ENCODE measurements around the gene STEAP1B.

Gene STEAP1B

GRCh38 chr7:22442187-22442881 is 57.7 kb downstream of the STEAP1B start:
- TF ChIP-seq ZBTB7A (IDR thresholded peaks at IDR 0.05; ENCODE audit: low read depth) (no peak), REST (IDR thresholded peaks at IDR 0.05; ENCODE audit: low read depth) (no peak), TEAD4 (IDR thresholded peaks at IDR 0.05) (no peak), EP300 (IDR thresholded peaks at IDR 0.05; ENCODE audit: borderline replicate concordance) (no peak), YY1 (IDR thresholded peaks at IDR 0.05; ENCODE audit: low read depth) (no peak), EGR1 (IDR thresholded peaks at IDR 0.05) (no peak), CEBPB (IDR thresholded peaks at IDR 0.05) (no peak), RAD21 (IDR thresholded peaks at IDR 0.05; ENCODE audit: low read depth) (no peak), TCF12 (IDR thresholded peaks at IDR 0.05; ENCODE audit: low read depth) (no peak), FOXM1 (IDR thresholded peaks at IDR 0.05; ENCODE audit: borderline replicate concordance, low read depth) (no peak), NFIC (IDR thresholded peaks at IDR 0.05) (no peak), TAF1 (IDR thresholded peaks at IDR 0.05; ENCODE audit: low read depth) (no peak), CREB1 (IDR thresholded peaks at IDR 0.05; ENCODE audit: low read depth) (no peak), MAX (IDR thresholded peaks at IDR 0.05) (no peak), USF1 (IDR thresholded peaks at IDR 0.05) (no peak)

- no peak for TF ChIP-seq EGR1 (IDR thresholded peaks at IDR 0.05)
- no peak for TF ChIP-seq FOXM1 (IDR thresholded peaks at IDR 0.05; ENCODE audit: borderline replicate concordance, low read depth)
- no peak for TF ChIP-seq TEAD4 (IDR thresholded peaks at IDR 0.05)
- TF ChIP-seq NFIC (IDR thresholded peaks at IDR 0.05), result no peak
- TF ChIP-seq TAF1 (IDR thresholded peaks at IDR 0.05; ENCODE audit: low read depth), result no peak
- no peak for TF ChIP-seq ZBTB7A (IDR thresholded peaks at IDR 0.05; ENCODE audit: low read depth)
- no peak for TF ChIP-seq EP300 (IDR thresholded peaks at IDR 0.05; ENCODE audit: borderline replicate concordance)
- TF ChIP-seq YY1 (IDR thresholded peaks at IDR 0.05; ENCODE audit: low read depth), result no peak
- TF ChIP-seq CEBPB (IDR thresholded peaks at IDR 0.05), result no peak
- TF ChIP-seq RAD21 (IDR thresholded peaks at IDR 0.05; ENCODE audit: low read depth), result no peak
Observed at GRCh38 chr7:22441157-22441556, 58.8 kb downstream of the STEAP1B start.

- TF ChIP-seq ZBTB7A (IDR thresholded peaks at IDR 0.05; ENCODE audit: low read depth) (no peak), REST (IDR thresholded peaks at IDR 0.05; ENCODE audit: low read depth) (no peak), USF1 (IDR thresholded peaks at IDR 0.05) (no peak), EGR1 (IDR thresholded peaks at IDR 0.05) (no peak), CEBPB (IDR thresholded peaks at IDR 0.05) (no peak), TAF1 (IDR thresholded peaks at IDR 0.05; ENCODE audit: low read depth) (no peak), EP300 (IDR thresholded peaks at IDR 0.05; ENCODE audit: borderline replicate concordance) (no peak), MAX (IDR thresholded peaks at IDR 0.05) (no peak), TEAD4 (IDR thresholded peaks at IDR 0.05) (no peak), CREB1 (IDR thresholded peaks at IDR 0.05; ENCODE audit: low read depth) (no peak), TCF12 (IDR thresholded peaks at IDR 0.05; ENCODE audit: low read depth) (no peak), FOXM1 (IDR thresholded peaks at IDR 0.05; ENCODE audit: borderline replicate concordance, low read depth) (no peak), NFIC (IDR thresholded peaks at IDR 0.05) (no peak), YY1 (IDR thresholded peaks at IDR 0.05; ENCODE audit: low read depth) (no peak), RAD21 (IDR thresholded peaks at IDR 0.05; ENCODE audit: low read depth) (no peak)
Observed at GRCh38 chr7:22438994-22439393, 61.0 kb downstream of the STEAP1B start.

GRCh38 chr7:22435720-22436119 is 64.3 kb downstream of the STEAP1B start:
- peak; percentile 57 for TF ChIP-seq NFIC (IDR thresholded peaks at IDR 0.05)
- TF ChIP-seq CEBPB (IDR thresholded peaks at IDR 0.05), result no peak
- no peak for TF ChIP-seq RAD21 (IDR thresholded peaks at IDR 0.05; ENCODE audit: low read depth)
- TF ChIP-seq MAX (IDR thresholded peaks at IDR 0.05), result 0 out of 2 replicates have a peak, but pooled peaks have one; percentile 22
- no peak for TF ChIP-seq YY1 (IDR thresholded peaks at IDR 0.05; ENCODE audit: low read depth)
- no peak for TF ChIP-seq ZBTB7A (IDR thresholded peaks at IDR 0.05; ENCODE audit: low read depth)
- no peak for TF ChIP-seq REST (IDR thresholded peaks at IDR 0.05; ENCODE audit: low read depth)
- peak; percentile 95 for TF ChIP-seq EGR1 (IDR thresholded peaks at IDR 0.05)
- peak; percentile 75; the same call in 1 of the 2 replicates for TF ChIP-seq TCF12 (IDR thresholded peaks at IDR 0.05; ENCODE audit: low read depth)
- TF ChIP-seq USF1 (IDR thresholded peaks at IDR 0.05), result no peak
- peak; percentile 71 for TF ChIP-seq EP300 (IDR thresholded peaks at IDR 0.05; ENCODE audit: borderline replicate concordance)
- no peak for TF ChIP-seq CREB1 (IDR thresholded peaks at IDR 0.05; ENCODE audit: low read depth)
- peak; percentile 57 for TF ChIP-seq TEAD4 (IDR thresholded peaks at IDR 0.05)
- 0 out of 2 replicates have a peak, but pooled peaks have one; percentile 21 for TF ChIP-seq FOXM1 (IDR thresholded peaks at IDR 0.05; ENCODE audit: borderline replicate concordance, low read depth)
- TF ChIP-seq TAF1 (IDR thresholded peaks at IDR 0.05; ENCODE audit: low read depth), result no peak

Measured in Ishikawa (cell line).